Vagina (tissue), 2 donors: ENCODE data around the gene ZDHHC3.

Experiments used
- POLR2A ChIP-seq, 2 donors: fragments of 450-650 bp; IDR thresholded peaks; one replicate each; pipeline ENCODE4 v1.6.1; 2017; ENCODE audit warnings: antibody characterized with exemption in 2 of 2, mild to moderate bottlenecking in 2 of 2, moderate library complexity in 2 of 2
- POLR2AphosphoS5 ChIP-seq, 2 donors: sonication (generic); formaldehyde crosslinking; IDR thresholded peaks; one replicate each; pipeline ENCODE4 v1.9.0; 2017; ENCODE audit warnings: antibody characterized with exemption in 2 of 2, mild to moderate bottlenecking in 2 of 2, low read depth in 1 of 2; ENCODE audit not compliant: insufficient read depth in 1 of 2
- TF ChIP-seq, protein P1 (sequence below), 3 experiments: fragments of 450-650 bp in 2 of 3; fragments of 200-600 bp in 1 of 3; sonication (generic) in 1 of 3; IDR thresholded peaks; one replicate each; pipeline ENCODE4 v1.5.1; 2017 to 2019; ENCODE audit warnings: antibody characterized with exemption in 3 of 3, mild to moderate bottlenecking in 2 of 3, moderate library complexity in 2 of 3

DNA sequence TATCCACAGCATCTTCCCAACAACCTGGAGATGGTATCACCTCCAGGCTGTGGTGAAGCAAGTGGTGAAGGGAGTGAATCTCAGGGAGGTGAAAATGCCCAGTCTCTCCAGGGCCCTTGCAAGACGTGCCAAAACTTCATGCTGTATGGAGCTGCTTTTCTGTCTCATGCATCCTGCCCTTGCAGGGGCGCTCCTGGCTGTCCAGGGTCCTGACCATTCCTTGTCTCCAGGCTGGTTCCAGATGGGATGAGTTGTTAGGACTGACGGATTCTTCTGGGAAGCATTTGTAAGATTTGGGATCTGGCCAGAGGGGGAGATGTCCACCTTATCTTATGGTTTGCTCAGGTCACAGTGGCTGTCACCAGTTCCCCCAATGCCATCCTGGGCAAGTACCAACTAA, 85.7 kb downstream of the ZDHHC3 start:
- no peak for TF ChIP-seq POLR2A (IDR thresholded peaks at IDR 0.05)
- TF ChIP-seq, protein P1, sequence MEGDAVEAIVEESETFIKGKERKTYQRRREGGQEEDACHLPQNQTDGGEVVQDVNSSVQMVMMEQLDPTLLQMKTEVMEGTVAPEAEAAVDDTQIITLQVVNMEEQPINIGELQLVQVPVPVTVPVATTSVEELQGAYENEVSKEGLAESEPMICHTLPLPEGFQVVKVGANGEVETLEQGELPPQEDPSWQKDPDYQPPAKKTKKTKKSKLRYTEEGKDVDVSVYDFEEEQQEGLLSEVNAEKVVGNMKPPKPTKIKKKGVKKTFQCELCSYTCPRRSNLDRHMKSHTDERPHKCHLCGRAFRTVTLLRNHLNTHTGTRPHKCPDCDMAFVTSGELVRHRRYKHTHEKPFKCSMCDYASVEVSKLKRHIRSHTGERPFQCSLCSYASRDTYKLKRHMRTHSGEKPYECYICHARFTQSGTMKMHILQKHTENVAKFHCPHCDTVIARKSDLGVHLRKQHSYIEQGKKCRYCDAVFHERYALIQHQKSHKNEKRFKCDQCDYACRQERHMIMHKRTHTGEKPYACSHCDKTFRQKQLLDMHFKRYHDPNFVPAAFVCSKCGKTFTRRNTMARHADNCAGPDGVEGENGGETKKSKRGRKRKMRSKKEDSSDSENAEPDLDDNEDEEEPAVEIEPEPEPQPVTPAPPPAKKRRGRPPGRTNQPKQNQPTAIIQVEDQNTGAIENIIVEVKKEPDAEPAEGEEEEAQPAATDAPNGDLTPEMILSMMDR (IDR thresholded peaks at IDR 0.05) = no peak
- TF ChIP-seq POLR2AphosphoS5 (IDR thresholded peaks at IDR 0.05; ENCODE audit: insufficient read depth in 1 of 2, low read depth in 1 of 2) = no peak
